Neural cell (in vitro differentiated cells): ENCODE data around the gene TELO2. TPM values are rescaled to one million over a fixed set of nuclear protein-coding genes. Genes with fewer than 3 reads are reported as not detected.
A peak's percentile ranks its signal among the peaks of the same experiment; 100 is the strongest.

Experiments
- H2AFZ ChIP-seq: fragments of 200-600, 300-800 bp; sonication (generic), shearing (Covaris generic); 2 replicates; pipeline ENCODE4 v1.6.0; 2014; ENCODE audit warnings: low read depth, mild to moderate bottlenecking, antibody characterized with exemption, low read length, moderate library complexity
- H3F3A ChIP-seq: fragments of 200-600 bp; shearing (Covaris generic); 2 replicates; pipeline ENCODE4 v1.6.1; 2016; ENCODE audit warnings: mild to moderate bottlenecking, moderate library complexity, mixed read lengths, antibody characterized with exemption, low read length; ENCODE audit not compliant: insufficient read depth, poor library complexity, severe bottlenecking
- H3K27ac ChIP-seq: fragments of 200-600, 300-800 bp; sonication (generic), shearing (Covaris generic); 2 replicates; pipeline ENCODE4 v1.5.1; 2014; ENCODE audit warnings: mild to moderate bottlenecking, low read length, moderate library complexity
- H3K27me3 ChIP-seq: fragments of 300-800, 200-600 bp; sonication (generic), shearing (Covaris generic); 2 replicates; pipeline ENCODE4 v1.6.0; 2014; ENCODE audit warnings: mild to moderate bottlenecking, low read depth, low read length, moderate library complexity; ENCODE audit not compliant: insufficient read depth
- H3K36me3 ChIP-seq: fragments of 300-800, 200-600 bp; sonication (generic), shearing (Covaris generic); 2 replicates; pipeline ENCODE4 v1.5.1; 2014; ENCODE audit warnings: mild to moderate bottlenecking, antibody characterized with exemption, low read length, moderate library complexity; ENCODE audit not compliant: insufficient read depth
- H3K4me2 ChIP-seq: fragments of 300-800, 200-600 bp; sonication (generic), shearing (Covaris generic); 2 replicates; pipeline ENCODE4 v1.6.0; 2014; ENCODE audit warnings: mild to moderate bottlenecking, low read length
- H3K4me3 ChIP-seq: fragments of 300-800, 200-600 bp; sonication (generic), shearing (Covaris generic); 2 replicates; pipeline ENCODE4 v1.5.1; 2014; ENCODE audit warnings: mild to moderate bottlenecking, low read length, moderate library complexity
- H3K79me2 ChIP-seq: fragments of 200-600 bp; shearing (Covaris generic); replicated peaks from 2 replicates; pipeline ENCODE4 v1.6.0; 2014; ENCODE audit warnings: mild to moderate bottlenecking, low read length, moderate library complexity; ENCODE audit not compliant: insufficient read depth
- H3K9ac ChIP-seq: fragments of 300-800, 200-600 bp; sonication (generic), shearing (Covaris generic); 2 replicates; pipeline ENCODE4 v1.6.1; 2016; ENCODE audit warnings: mild to moderate bottlenecking, low read length, mixed read lengths
- H3K9me2 ChIP-seq: fragments of 200-600 bp; shearing (Covaris generic); 2 replicates; pipeline ENCODE4 v1.6.1; 2016; ENCODE audit warnings: mild to moderate bottlenecking, low read length, mixed read lengths; ENCODE audit not compliant: insufficient read depth
- H3K9me3 ChIP-seq: fragments of 200-600, 300-800 bp; sonication (generic), shearing (Covaris generic); 2 replicates; pipeline ENCODE4 v1.6.1; 2016; ENCODE audit warnings: mild to moderate bottlenecking, mixed run types, low read length, moderate library complexity, mixed read lengths
- H4K20me1 ChIP-seq: fragments of 200-600 bp; shearing (Covaris generic); 2 replicates; pipeline ENCODE4 v1.6.1; 2016; ENCODE audit warnings: mild to moderate bottlenecking, mixed run types; ENCODE audit not compliant: insufficient read depth
- EP300 ChIP-seq: fragments of 450-650 bp; conservative IDR thresholded peaks from 2 replicates; pipeline ENCODE4 v1.6.1; 2014; ENCODE audit warnings: antibody characterized with exemption, mild to moderate bottlenecking, moderate library complexity; ENCODE audit not compliant: poor library complexity, severe bottlenecking
- EZH2 ChIP-seq: fragments of 200-600, 300-800 bp; shearing (Covaris generic), sonication (generic); IDR thresholded peaks from 2 replicates; pipeline ENCODE4 v1.6.1; 2014; ENCODE audit warnings: antibody characterized with exemption, low read length, borderline replicate concordance, mild to moderate bottlenecking; ENCODE audit not compliant: insufficient read depth, poor library complexity, severe bottlenecking
- MXI1 ChIP-seq: fragments of 450-650 bp; conservative IDR thresholded peaks from 2 replicates; pipeline ENCODE4 v1.6.1; 2014; ENCODE audit warnings: antibody characterized with exemption, mild to moderate bottlenecking; ENCODE audit not compliant: poor library complexity, severe bottlenecking
- POLR2AphosphoS5 ChIP-seq: IDR thresholded peaks from 2 replicates; pipeline ENCODE4 v1.6.1; 2012
- RAD21 ChIP-seq: fragments of 450-650 bp; conservative IDR thresholded peaks from 2 replicates; pipeline ENCODE4 v1.6.1; 2014; ENCODE audit warnings: antibody characterized with exemption, mild to moderate bottlenecking, moderate library complexity
- SMC3 ChIP-seq: fragments of 450-650 bp; conservative IDR thresholded peaks from 2 replicates; pipeline ENCODE4 v1.6.1; 2014; ENCODE audit warnings: antibody characterized with exemption, mild to moderate bottlenecking, moderate library complexity; ENCODE audit not compliant: poor library complexity
- TAF1 ChIP-seq: IDR thresholded peaks from 2 replicates; pipeline ENCODE4 v1.6.1; 2012; ENCODE audit warnings: low read depth
- polyA plus RNA-seq: library from polyadenylated mRNA; depleted of rRNA; stranded (reverse); fragments of >200 nt; gene quantifications from 2 replicates; pipeline ENCODE4 v1.2.3, GENCODE V29; 2014
- TF ChIP-seq, protein P1 (sequence below): IDR thresholded peaks from 2 replicates; pipeline ENCODE4 v1.6.1; 2012; ENCODE audit warnings: borderline replicate concordance
- TF ChIP-seq, protein P2 (sequence below): fragments of 450-650 bp; IDR thresholded peaks from 2 replicates; pipeline ENCODE4 v1.5.1; 2014; ENCODE audit warnings: antibody characterized with exemption, mild to moderate bottlenecking, moderate library complexity; ENCODE audit not compliant: poor library complexity, severe bottlenecking

The TELO2 gene
- polyA plus RNA-seq, 1 donor from 2014 or later: 50.4 TPM

GRCh38 chr16:1493746-1494094 is 560 bp downstream of the TELO2 start:
- Histone ChIP-seq H3K36me3 (no peaks in the 10 kb centered on the region), H3K4me2 (peak overlapping the region; percentile 55), H3K79me2 (no peaks in the 10 kb centered on the region), H3K27ac (peak overlapping the region; percentile 61), H3K9me3 (no peaks in the 10 kb centered on the region), H4K20me1 (no peaks in the 10 kb centered on the region), H3K9me2 (no peaks in the 10 kb centered on the region), H3F3A (no peaks in the 10 kb centered on the region), H3K9ac (peak overlapping the region; percentile 85), H3K4me3 (peak overlapping the region; percentile 92), H2AFZ (peak overlapping the region; percentile 45), H3K27me3 (no peaks in the 10 kb centered on the region)
- no peak for TF ChIP-seq EP300
- no peak for TF ChIP-seq TAF1
- TF ChIP-seq RAD21: no peak
- TF ChIP-seq, protein P1, sequence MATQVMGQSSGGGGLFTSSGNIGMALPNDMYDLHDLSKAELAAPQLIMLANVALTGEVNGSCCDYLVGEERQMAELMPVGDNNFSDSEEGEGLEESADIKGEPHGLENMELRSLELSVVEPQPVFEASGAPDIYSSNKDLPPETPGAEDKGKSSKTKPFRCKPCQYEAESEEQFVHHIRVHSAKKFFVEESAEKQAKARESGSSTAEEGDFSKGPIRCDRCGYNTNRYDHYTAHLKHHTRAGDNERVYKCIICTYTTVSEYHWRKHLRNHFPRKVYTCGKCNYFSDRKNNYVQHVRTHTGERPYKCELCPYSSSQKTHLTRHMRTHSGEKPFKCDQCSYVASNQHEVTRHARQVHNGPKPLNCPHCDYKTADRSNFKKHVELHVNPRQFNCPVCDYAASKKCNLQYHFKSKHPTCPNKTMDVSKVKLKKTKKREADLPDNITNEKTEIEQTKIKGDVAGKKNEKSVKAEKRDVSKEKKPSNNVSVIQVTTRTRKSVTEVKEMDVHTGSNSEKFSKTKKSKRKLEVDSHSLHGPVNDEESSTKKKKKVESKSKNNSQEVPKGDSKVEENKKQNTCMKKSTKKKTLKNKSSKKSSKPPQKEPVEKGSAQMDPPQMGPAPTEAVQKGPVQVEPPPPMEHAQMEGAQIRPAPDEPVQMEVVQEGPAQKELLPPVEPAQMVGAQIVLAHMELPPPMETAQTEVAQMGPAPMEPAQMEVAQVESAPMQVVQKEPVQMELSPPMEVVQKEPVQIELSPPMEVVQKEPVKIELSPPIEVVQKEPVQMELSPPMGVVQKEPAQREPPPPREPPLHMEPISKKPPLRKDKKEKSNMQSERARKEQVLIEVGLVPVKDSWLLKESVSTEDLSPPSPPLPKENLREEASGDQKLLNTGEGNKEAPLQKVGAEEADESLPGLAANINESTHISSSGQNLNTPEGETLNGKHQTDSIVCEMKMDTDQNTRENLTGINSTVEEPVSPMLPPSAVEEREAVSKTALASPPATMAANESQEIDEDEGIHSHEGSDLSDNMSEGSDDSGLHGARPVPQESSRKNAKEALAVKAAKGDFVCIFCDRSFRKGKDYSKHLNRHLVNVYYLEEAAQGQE: no peak
- TF ChIP-seq, protein P2, sequence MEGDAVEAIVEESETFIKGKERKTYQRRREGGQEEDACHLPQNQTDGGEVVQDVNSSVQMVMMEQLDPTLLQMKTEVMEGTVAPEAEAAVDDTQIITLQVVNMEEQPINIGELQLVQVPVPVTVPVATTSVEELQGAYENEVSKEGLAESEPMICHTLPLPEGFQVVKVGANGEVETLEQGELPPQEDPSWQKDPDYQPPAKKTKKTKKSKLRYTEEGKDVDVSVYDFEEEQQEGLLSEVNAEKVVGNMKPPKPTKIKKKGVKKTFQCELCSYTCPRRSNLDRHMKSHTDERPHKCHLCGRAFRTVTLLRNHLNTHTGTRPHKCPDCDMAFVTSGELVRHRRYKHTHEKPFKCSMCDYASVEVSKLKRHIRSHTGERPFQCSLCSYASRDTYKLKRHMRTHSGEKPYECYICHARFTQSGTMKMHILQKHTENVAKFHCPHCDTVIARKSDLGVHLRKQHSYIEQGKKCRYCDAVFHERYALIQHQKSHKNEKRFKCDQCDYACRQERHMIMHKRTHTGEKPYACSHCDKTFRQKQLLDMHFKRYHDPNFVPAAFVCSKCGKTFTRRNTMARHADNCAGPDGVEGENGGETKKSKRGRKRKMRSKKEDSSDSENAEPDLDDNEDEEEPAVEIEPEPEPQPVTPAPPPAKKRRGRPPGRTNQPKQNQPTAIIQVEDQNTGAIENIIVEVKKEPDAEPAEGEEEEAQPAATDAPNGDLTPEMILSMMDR: no peak
- TF ChIP-seq MXI1: peak; percentile 30
- no peak for TF ChIP-seq EZH2
- no peak for TF ChIP-seq SMC3

DNA sequence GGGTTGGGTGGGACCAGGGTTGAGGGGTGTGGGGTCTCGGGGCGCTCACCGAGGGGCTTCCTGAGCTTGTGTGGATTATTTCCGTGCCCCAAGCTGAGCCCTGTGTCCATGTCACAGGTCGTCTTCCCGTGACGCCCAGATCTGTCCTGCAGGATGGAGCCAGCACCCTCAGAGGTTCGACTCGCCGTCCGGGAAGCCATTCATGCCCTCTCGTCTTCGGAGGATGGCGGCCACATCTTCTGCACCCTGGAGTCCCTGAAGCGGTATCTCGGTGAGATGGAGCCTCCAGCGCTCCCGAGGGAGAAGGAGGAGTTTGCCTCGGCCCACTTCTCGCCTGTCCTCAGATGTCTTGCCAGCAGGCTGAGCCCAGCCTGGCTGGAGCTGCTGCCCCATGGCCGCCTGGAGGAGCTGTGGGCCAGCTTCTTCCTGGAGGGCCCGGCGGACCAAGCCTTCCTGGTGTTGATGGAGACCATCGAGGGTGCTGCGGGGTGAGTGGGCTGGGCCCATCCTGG is 1.0 kb downstream of the TELO2 start:
- peak overlapping the region; percentile 85 for H3K9ac ChIP-seq

More for the DNA sequence above, 1.0 kb downstream of the TELO2 start:
- Histone ChIP-seq H4K20me1 (no peaks in the 10 kb centered on the region), H2AFZ (no peak overlapping the region), H3K4me3 (peak overlapping the region; percentile 92), H3K36me3 (no peaks in the 10 kb centered on the region), H3K4me2 (peak overlapping the region; percentile 55), H3K27me3 (no peaks in the 10 kb centered on the region), H3K9me2 (no peaks in the 10 kb centered on the region), H3K27ac (no peak overlapping the region), H3F3A (no peaks in the 10 kb centered on the region), H3K79me2 (no peaks in the 10 kb centered on the region), H3K9me3 (no peaks in the 10 kb centered on the region)
- TF ChIP-seq RAD21 (no peak), SMC3 (no peak), MXI1 (no peak), POLR2AphosphoS5 (no peak)
- TF ChIP-seq, protein P2: no peak
